HG02623 (cell line): ENCODE data around the gene MYH10.

ENCODE experiments used
- ATAC-seq: cut with Tn5 transposase; IDR thresholded peaks from one replicate; pipeline ENCODE4 v1.9.1; 2021; ENCODE audit warnings: moderate library complexity; ENCODE audit not compliant: unreplicated experiment

MYH10 gene

DNA sequence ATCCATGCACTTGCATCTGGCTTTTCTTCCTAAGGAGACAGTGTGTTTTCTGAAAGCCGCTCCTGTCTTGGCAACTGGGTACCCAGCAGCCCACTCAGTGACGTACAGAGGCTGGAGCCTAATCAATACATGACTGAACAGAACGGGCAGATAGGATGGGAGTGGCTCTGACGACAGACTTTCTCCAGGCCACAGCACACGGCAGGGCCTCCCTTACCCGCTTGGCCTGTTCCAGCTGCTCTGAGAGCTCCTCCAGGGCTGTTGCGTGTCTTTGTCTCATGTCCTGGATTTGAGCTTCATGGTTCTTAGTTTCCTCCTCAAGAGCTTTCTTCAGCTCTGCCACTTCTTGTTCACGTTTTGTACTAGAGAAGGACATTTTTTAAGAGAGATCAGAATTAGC lies 129.9 kb downstream of the MYH10 start:
- no peak for ATAC-seq

DNA sequence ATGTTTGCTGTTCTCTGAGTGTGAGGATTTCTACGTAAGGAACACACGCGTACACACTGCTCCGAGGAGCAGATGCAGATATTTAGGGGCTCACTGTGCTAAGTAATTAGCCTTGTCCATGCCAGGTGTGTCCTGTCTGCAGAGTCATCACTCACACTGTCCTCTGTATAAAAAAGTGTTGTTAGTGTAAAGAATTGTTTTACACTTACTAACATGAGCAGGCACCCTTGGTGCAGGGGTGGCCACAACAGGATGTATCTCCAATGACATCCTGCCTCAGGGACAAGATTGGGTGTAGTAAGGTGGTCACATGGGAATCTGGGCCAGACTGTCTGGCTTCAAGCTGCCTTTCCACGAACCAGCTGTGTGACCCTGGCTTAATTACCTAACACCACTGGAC lies 130.9 kb downstream of the MYH10 start:
- no peak for ATAC-seq

DNA sequence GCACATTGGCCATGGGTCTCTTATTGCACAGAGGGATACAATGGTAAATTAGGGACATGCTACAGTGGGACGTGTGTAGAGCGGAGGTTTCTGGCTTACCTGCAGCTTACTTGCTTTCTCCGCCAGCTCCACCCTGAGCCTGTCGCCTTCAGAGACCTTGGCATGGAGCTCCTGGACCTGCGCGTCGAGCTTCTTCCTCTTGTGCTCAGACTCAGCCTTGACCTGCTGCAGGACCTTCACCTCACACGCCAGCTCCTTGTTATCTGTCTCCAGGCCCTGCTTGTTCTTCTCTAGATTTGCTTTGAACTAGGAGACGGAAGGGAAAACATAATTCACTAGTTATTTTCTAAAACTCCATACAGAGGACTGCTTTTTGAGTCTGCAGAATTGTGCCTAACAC lies 131.4 kb downstream of the MYH10 start:
- ATAC-seq, result no peak

DNA sequence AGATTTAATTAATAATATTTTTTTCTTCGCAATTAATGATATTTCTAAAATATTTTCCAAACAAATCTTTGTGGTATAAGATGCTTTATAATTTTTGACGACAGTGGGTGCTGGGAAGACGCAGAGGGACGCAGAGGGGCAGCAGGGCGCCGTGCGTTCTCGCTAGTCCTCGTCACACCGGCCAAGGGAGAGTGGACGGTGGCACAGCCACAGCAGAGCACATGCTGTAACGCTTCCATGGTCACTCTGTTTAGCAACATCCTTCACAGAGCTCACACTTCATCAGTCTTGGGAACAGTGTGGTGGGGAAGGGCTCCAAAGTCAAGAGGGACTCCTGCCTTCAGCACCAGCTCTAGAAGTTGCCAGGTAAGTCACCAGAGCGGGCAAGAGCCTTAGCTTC lies 134.4 kb downstream of the MYH10 start:
- no peak for ATAC-seq

DNA sequence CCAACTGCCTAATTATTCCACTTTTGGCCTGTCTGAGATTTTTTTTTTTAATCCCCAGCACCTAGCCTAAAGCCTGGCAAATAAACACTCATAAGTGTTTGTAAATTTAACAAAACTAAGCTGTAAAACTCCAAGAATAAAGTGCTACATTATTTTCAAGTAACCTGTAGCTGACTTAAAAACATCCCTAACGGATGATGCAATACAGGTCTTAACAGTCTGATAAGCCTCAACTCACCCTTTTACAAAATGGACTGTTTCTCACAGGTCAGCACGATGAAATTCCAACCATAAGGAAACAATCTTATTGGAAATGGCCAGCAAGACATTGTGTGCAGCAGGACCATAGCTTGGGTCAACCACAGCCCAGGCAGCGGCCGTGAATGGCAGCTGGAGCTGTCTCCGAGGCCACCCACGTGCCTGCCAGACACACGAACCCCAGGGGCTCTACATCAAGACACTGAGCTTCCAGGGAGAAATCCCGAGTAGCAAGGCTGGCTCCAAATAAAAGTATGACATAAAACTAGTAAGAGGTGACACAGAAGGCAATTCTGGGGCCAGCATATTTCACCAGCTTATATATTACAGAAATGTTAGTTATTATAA lies 135.9 kb downstream of the MYH10 start:
- no peak for ATAC-seq

DNA sequence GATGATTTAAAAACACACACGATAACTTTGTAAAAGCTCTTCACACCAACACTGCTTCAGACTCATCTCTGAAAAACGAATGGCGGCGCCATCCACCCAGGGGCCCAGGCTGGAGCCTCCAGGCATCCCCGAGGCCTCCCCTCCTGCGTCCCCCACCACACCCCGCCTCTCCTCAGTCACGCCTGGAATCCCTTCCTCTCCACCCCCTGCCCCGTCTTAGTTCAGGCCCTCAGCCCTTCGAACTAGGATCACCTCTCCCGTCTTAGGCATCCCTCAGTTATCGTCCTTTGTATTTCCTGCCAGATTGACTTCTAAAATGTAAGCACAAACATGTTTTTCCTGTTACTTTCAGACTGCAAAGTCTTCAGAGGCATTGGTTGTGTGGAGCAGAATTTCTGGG lies 136.5 kb downstream of the MYH10 start:
- ATAC-seq, result no peak

DNA sequence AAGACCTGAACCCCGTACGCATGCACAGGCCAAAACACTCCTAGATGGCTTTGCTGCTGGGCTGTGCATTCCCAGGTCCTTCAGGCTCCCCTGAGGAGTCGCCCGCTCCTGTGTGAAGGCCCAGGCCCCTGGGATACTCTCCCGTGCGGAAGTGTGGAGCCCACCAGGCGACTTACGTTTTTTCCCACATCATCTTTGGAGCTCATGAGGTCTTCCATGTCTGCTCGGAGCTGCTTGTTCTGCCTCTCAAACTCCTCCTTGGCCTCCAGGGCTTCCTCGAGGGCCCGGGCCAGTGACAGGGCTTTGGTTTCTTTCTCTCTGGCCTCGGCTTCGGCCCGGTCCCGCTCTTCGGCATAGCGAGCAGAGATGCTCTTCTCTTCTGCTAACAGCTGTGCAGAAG lies 138.4 kb downstream of the MYH10 start:
- ATAC-seq, result no peak

DNA sequence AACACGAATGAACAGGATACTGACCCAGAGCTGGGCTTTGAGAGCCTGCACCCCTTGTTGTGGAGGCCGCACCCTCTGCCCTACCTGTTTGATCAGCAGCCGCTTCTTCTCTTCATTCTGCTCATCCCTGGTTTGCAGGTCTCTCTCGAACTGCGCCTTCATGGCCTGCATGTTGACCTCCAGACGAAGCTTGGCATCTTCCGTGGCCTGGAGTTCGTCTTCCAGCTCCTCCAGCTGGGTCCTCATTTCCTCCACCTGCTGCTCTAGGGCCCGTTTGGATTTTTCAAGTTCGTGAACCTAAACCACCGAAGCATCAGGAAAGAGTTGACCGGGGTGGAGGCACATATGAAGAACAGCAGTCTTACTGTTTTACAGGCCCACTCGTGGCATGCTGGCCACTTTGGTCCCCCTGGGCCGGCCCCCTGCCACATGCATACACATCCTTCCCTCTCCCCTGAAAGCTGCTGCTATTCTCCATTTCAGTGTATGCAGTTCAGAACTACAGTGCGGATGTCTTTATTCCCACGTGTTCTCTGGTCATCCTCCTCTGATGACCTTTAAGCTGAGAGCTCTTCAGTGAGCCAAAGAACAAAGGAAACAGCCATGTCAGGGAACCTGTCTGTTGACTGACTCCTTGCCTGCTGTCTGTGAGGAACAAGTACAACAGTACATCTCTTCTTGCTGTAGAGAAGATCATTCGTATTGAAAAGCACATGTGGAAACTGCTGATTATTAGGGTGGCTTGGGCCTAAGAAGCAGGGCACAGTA lies 140.1 kb downstream of the MYH10 start:
- no peak for ATAC-seq

DNA sequence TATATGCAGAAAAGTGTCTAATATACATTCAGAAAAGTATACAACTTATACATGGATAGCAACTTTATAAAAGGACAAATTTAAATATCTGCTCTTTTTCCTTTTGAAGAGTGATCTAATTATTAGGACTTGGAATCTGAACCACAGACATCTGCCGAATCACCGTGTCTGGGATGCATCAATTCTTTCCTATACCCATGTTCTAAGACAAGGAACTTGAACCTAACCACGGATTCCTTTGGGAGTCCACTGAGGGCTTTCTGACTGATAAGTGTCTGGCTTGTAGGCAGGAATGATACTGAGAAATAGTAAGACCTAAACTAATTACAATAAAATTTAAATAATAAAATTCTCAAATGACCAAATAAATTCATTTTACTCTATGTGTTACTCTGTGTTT lies 140.7 kb downstream of the MYH10 start:
- no peak for ATAC-seq

DNA sequence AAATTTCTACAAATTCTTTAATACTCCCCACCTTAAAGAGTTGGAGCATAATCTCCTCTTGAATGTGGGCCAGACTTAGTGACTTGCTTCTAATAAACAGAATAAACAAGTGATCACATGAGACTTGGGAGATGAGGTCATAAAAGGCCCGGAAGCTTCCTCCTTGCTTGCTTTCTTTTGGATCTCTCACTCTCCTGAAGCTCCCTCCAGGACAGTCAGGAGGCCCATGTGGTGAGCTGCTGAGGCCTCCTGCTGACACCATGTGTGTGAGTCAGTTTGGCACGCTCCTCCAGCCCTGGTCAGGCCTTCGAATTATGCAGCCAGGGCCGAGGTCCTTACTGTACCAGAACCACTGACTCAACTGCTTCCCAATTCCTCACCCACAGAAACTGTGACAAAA lies 141.6 kb downstream of the MYH10 start:
- ATAC-seq, result no peak

DNA sequence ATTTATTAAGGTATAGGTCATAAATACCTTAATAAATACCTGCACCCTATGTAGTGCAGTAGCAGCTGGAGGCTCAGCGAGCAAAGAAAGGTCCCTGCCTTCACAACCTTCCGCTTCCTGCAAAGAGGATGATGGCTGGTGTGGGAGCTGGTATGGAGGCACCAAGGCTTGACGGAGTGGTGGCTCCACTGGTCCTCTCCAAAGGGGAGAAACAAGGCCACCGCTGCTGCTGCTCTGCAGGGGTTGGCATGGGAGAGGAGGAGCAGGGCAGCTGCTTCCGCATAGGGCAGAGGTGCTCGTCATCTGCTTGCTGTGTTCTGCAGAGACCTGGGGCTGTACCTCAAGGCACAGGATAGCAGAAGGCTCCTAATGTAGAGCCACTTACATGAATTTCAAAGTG lies 142.0 kb downstream of the MYH10 start:
- no peak for ATAC-seq

DNA sequence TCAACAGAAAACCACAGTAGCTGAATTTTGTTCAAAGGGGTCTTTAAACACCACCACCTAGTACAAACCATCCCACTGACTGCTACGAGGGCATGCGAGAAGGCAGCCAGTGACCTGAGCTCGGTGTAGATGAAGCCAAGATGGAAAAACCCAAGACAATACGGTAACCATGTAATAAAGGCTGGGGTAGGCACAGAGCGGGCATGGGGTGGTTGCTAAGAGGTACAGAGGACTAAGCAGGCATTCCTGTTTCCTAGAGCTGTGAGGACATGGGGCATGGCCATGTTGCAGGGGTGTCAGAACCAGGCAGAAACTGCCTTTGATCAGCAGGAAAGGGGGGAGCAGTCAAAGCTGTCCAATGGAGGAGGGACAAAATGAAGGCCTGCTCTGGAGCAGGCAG lies 142.8 kb downstream of the MYH10 start:
- no peak for ATAC-seq

DNA sequence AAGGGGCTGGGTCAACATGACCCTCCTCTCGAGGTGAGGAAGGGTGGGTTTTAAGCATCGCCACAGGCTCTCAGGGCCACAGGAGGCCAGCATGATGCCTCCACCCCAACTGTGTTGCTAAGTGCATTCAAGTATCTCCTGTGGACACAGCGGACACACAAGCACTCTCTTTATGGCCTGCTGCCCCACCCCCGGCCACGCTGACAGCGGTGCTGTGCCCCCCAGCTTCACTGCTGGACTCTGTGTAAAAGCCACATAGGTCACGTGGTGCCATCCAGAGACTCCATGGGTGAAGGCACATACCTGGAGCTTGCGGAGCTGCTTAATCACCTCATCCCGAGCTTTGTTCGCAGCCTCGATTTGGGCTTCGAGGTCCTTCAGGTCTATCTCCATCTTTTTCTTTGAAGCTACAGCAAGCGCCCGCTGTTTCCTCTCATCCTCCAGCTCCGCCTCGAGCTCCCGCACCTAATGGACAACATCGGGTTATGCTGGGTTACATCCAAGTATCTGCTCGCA lies 143.3 kb downstream of the MYH10 start:
- ATAC-seq, result no peak

DNA sequence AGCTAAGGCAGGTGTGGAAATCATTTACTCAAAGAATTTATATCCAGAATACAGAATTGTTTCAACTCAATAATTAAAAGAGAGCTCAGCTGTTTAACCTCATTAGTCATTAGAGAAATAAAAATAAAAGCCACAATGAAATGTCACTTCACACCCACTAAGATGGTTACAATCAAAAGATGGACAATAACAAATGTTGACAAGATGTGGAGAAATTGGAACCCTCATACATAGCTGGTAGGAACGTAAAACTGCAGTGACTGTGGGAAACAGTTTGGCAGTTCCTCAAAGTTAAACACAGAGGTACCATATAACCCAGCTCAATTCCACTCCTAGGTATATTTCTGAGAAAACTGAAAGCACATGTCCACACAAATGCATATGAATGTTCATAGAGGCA lies 145.0 kb downstream of the MYH10 start:
- no peak for ATAC-seq

DNA sequence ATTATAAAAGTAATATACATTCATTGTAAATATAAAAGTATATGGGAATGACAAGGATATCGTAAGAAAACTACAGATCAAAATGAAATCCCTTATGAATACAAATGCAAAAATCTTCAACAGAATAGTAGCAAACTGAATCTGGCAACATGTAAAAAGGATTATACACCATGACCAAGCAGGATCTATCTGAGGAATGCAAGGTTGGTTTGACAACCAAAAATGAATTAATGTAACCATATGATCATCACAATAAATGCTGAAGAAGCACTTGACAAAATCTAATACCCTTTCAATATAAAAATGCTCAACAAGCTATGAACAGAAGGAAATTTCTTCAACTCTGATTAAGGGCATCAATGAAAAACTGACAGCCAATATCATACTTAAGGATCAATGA lies 146.1 kb downstream of the MYH10 start:
- no peak for ATAC-seq

DNA sequence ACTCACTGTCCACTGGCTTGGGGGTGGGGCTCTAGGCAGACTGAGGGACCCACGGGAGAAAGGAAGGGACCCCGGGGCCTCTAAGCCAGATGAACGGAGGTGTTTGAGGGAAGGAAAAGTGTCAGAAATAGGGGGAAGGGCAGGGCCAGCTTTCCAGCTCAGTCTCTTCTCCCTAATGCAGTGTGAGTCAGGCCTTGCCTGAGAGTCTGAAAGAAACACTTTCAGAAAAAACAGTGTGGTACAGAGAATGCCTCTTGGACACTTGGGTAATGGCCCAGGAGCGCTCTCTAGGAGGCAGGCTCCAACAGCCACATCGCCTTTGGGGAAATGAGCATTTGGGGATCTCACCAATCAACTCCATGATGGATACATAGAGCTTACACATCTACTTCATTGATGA lies 148.0 kb downstream of the MYH10 start:
- ATAC-seq, result no peak

DNA sequence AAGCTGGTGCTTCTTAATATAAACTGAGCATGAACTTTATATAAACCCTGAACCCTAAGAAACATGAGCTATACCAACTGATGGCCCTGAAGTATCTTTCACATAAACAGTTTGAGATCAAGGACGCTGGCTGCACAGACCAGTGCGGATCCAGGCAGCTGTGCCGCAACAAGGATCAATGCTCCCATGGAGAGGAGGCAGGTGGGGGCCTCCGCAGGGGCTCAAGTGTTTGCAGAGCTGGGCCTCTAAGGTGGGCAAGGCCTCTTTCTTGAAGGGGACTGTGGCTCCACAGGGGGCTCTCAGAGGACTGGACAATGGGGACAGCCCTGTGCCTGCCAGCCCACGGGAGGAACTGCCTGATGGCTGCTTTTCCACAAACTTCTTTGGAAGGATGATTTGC lies 148.8 kb downstream of the MYH10 start:
- no peak for ATAC-seq

DNA sequence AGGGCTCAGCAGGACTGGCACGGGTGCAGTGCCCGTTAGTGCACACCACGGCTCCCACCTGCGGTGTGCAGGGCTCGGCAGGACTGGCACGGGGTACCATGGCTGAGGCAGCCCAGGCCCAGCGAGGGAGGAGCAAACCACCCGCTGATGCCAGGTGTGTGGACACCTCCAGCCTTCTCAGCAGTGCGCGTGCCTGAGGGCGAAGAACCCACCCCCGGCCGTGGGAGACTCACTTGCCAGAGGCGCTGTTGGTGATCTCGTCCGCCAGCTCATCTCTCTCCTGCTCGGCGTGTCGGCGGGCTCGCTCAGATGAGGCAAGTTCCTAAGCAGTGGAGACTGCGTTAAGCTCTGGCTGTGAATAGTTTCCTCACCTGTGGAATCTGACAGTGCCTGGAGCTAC lies 149.4 kb downstream of the MYH10 start:
- no peak for ATAC-seq

DNA sequence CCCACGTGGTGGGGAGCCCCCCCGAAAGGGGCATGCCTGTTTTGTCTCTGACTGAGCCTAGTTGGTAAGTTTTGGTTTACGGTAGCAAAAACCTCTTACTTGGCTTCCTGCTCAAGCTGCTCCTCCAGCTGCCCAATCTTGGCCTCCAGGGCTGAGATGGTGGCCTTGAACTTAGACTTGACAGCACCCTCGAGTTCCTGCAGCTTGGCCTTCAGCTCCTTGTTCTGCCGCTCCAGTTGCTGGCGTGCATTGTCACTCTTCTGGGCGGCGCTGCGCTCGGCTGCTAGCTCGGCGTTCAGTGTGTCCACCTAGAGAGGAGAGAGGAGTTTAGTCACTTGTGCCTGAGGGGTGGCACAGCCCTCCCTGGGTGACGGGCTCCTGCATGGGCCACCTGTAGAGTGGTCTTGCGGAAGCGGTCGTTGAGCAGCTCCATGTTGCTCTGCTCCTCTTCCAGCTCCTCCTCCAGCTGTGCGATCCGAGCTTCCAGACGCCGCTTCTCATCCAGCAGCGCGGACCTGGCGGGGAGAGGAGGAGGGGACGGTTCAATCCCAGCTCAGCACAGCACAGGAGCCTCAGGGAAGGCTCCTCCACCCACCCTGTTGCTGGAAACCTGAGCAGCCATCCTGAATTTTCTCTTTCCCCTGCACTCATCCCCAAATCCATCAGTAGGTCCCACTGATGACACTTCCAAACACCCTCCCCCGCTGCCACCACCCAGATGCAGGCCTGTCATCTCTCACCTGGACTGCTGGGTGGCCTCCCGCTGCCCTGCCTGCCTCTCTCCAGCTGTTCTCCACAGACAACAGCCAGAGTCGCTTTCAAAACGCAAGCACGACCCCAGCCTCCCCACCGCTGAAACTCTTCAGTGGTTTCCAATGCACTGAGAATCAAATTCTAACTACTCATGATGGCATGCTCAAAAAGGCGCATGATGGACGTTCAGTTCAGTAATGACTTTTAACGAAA lies 150.2 kb downstream of the MYH10 start:
- no peak for ATAC-seq

DNA sequence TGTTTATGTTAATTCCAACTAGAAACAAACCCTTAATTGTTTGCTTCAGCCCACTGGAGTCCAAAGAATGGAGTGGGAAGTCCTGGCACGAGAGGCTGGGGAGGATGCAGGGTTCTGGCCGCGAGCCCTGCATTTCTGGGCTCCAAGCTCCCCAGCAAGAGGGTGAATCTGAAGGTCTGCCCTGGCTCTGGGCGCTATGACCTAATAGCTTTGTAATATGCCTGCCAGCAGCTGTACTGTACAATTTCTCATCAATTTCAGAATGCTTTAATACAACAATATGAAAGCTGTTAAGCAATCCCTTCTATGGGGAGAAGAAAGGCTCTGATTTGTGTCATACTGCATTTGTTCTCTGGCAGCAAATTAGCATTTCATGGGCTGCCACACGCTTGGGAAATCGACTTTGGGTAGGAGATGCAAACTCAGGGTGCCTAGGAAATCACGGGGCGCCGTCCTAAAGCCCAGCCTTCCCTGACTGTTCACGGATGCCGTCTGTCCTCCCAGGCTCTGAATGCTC lies 151.0 kb downstream of the MYH10 start:
- ATAC-seq, result no peak

DNA sequence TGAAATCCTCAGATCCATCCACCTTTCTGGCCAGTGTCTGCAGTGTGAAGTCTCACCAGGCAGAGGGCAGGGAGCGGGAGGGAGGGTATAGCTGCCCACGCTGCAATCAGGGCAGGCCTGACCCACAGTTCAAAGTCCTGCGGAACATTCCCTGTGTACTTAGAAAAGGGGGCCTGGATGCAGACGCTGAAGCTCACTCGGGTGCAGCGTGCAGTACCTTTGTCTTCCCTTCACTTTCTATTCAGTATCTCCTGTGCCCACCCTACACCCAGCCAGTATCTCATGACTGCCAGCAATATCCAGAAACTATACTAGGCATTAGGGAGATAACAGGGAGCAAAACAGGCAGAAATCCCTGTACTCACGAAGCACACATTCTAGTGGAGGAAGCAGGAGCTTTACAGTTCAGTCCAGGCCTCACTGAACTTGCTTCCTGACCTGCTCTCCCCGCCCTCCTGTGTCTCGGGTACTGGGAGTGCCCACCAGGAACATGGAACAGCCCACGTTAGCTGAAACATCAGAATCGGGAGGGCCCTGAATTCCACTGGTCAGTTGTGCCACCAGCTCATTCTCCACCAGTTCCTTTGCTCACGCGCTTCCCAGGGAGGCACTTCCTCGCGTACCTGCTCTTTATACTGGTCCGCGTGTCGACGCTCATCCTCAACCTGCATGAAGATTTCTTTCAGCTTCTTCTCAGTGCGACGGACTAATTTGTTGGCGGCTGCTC lies 152.6 kb downstream of the MYH10 start:
- ATAC-seq, result no peak
